NB4 (cell line): ENCODE data around the gene NBEAL1.
"Not testable (repeated sequence)": the region's sequence is repeated elsewhere in the genome, so short reads cannot be mapped to it uniquely, and the experiment has no call there.

Experiments
- MAX ChIP-seq: IDR thresholded peaks from 2 replicates; pipeline ENCODE4 v1.6.1; 2011; ENCODE audit warnings: low read depth, low read length
- POLR2A ChIP-seq: IDR thresholded peaks from 2 replicates; pipeline ENCODE4 v1.6.1; 2011; ENCODE audit warnings: mild to moderate bottlenecking; ENCODE audit not compliant: insufficient read length; ENCODE audit errors: extremely low read depth

- TF ChIP-seq POLR2A, MAX: not testable (repeated sequence)
Observed at GRCh38 chr2:203039211-203039610, 24.5 kb downstream of the NBEAL1 start.
